Stimulated activated CD8-positive, alpha-beta memory T cell treated with anti-CD3 and anti-CD28 coated beads, Interleukin-7, amount 100 ng/mL, for 4 hours (primary cell): ENCODE data around the gene IL27RA.

Source experiments
- DNase-seq, 2 donors: peaks; one replicate each; pipeline ENCODE4 v3.0.0-alpha.2; 2020; ENCODE audit warnings: low read depth in 2 of 2

Gene IL27RA

DNA sequence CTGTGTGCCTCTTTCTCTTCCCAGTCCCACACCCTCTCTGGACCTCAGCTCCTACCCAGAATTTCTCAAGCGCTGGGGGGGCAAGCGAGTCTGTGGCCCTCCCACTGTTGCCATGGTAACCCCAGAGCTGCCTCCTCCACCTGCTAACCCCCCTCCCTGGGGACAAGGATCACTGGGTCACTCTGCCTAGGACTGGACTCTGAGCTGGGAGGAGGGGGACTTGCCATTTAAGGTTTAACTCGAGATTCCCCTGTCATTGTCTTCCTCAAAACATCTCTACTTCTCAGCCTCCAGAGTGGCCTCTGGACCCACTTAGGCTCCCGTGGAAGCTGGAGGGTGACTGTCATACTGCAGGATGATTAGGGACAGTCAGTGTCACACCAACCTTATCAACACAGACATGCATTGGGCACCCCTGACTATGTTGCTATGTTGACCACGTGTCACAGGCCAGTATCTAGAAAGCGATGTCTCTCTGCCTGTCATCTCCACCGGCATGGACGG is 28.1 kb downstream of the IL27RA start:
- DNase-seq = no peak

DNA sequence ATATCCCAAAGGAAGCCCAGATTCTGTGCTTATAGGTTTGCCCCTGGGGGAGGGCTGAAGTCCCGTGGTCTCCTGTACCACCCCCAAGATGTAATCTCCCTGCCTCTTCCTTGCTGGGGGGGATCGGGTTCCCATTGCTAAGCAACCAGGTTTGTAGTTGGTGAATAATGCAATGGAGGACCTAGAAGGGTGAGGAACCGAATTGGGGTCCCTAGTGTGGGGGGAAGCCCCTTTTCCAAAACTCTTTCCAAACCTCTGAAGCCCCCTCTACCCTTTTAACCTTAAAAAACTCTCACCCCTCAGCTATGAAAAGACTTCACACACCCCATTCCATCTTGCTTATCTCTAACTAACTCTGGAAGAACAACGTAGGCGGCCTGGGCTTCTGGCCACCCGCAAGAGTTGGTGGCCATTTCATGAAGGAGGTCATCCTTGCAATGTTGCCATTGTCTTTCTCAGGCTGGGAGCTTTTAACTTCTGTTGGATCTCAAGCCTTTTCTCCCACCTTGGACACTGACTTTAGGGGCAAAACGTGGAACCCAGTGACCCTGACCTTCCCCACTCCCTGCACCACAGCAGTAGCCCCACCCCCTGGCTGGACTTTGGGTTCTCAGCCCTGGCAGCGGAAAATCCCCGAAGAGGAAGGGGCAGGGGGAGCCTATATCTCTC is 29.7 kb downstream of the IL27RA start:
- no peak for DNase-seq

DNA sequence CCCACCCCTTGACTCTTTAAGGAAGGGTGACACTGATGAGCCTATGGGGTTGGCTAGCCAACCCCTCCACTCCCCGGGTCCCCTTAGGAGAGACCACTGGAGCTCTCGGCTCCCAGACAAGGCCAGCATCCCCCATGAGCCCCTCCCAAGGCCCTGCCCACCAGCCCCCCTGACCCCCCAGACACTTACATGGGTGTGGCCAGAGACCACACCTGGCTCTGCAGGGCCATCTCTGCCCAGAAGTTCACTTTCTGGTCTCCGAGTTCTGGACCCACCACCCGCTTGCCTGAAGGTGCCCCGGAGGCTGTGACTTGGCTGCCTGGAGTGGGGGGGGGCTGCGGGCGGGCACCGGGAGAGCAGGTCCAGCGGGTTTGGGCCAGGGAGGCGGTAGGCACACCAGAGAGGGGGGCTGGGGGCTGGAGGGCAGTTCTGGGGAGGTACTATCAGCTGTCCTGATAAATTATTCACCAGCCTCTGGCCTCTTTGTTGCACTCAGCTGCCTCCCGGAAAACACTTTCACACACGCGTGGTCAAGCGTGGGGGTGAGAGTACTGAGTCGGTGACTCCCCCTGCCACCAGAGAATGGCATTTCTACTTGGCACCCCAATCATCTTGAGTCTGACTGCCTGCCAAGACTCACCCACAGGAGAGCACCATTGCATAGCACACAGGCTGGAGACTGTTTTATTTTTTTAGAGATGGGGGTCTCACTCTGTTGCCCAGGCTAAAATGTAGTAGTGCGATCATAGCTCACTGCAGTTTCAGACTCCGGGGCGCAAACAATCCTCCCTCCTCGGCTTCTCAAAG is 30.4 kb downstream of the IL27RA start, which contains the start of gene PALM3:
Gene PALM3 (minus strand): TSS at position 326 of the 807 bp plus-strand sequence. CDS start 96 bp downstream, at position 230.
- no peak for DNase-seq

DNA sequence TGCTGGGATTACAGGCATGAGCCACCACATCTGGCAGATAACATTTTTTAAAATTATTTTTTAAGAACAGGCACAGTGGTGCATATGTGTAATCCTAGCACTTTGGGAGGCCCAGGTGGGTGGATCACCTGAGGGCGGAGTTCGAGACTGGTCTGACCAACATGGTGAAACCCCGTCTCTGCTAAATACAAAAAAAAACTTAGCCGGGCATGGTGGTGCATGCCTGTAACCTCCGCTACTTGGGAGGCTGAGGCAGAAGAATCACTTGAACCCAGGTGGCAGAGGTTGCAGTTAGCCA is 30.9 kb downstream of the IL27RA start:
- no peak for DNase-seq

DNA sequence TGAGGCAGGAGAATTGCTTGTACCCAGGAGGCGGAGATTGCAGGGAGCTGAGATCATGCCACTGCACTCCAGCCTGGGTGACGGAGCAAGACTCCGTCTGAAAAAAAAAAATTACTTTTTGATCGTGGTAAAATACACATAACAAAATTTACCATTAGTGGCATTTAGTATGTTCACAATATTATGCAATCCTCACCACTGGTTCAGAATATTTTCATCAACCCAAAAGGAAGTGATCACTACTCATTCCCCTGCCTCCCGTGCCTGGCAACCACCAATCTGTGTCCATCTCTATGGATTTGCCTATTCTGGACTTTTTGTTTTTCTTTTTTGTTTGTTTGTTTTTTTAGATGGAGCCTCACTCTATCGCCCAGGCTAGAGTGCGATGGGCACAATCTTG is 31.5 kb downstream of the IL27RA start:
- DNase-seq = no peak

DNA sequence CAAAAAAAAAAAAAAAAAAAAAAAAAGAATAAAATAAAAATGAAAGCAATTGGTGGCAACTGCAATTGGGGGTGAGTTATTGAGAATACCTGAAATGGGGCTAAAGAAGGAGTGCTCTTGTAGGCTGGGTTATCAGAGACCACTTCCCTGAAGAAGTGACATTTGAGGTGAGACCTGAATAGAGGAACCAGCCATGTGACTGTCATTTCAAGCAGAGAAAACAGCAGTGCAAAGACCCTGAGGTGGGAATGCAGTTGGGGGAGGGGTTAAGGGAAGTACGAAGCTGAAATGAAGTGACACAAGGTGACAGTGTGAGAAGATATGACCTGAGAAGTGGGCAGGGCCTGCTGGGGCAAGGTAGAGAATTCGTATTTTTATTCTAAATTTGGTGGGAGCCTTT is 34.6 kb downstream of the IL27RA start:
- no peak for DNase-seq

DNA sequence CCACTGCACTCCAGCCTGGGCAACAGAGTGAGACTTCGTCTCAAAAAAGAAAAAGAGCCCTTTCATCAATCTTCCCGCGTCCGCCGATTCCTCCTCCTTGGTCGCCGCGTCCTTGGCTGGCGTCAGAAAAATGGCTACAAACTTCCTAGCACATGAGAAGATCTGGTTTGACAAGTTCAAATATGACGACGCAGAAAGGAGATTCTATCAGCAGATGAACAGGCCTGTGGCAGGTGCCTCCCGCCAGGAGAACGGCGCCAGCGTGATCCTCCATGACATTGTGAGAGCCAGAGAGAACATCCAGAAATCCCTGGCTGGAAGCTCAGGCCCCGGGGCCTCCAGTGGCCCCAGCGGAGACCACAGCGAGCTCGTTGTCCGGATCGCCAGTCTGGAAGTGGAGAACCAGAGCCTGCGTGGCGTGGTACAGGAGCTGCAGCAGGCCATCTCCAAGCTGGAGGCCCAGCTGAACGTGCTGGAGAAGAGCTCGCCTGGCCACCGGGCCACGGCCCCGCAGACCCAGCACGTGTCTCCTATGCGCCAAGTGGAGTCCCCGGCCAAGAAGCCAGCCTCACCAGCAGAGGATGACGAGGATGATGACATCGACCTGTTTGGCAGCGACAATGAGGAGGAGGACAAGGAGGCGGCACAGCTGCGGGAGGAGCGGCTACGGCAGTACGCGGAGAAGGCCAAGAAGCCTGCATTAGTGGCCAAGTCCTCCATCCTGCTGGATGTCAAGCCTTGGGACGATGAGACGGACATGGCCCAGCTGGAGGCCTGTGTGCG is 38.9 kb downstream of the IL27RA start:
- no peak for DNase-seq

DNA sequence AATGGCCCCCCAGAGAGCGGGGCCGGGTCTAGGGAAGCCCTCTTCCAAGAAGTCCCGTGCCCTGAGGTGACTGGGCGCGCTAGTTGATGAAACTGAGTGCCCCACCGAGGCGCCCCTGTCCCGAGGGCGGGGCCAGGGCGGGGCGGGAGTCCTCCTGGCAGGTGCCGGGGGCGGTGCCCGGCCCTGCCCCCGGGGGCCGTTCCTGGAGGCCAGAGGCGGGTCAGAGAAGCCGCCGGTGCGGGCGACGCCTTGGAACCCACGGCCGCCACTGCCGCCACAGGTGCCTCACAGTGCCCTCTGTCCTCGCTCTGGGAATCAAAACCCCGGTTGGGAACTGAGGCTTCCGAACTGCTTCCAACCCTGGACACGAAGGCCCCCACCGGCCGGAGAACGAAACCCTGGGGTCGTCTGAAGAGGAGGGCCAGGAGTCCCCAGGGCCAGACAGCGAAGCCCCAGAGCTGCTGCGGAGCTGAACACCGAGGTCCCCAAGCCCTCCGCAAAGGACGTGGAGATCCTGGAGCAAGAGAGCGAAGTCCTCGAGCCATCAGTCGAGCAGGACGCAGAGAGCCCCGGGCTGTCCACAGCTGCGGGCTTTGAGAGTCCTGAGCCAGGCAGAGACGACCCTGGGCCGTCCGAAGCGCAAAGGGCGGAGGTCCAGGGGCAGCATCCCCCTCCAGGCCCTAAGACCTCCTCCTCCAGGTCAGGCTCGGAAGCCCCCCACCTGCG is 41.1 kb downstream of the IL27RA start, which contains the start of gene MISP3:
Gene MISP3 (plus strand): TSS at position 252 of the 726 bp plus-strand sequence. CDS start 524 bp downstream, outside the sequence.
- peak in 1 of 2 donors; percentile 21 for DNase-seq

DNA sequence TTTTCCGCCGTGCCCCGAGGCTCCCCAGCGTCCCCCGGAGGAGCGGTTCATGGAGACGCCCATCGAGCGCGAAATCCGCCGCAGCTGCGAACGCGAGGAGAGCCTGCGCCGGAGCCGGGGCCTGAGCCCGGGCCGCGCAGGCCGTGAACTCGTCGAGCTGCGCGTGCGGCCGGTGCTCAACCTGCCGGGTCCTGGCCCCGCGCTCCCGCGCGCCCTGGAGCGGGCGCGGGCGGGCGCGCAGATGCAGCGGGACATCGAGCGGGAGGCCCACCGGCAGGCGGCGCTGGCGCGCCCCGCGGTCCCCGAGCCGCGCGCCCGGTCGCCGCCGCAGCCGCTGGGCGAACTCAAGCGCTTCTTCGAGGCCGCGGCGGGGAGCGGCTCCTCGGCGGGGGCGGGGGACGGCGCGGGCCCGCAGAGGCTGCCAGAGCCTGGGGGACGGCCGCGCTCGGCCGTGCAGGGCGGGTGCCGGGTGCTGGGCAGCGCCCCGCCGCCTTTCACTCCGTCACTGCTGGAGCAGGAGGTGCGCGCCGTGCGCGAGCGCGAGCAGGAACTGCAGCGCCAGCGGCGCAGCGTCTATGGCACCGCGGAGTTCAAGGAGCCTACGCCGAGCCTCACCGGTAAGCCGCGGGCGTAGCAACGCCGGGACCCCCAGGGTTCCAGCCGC is 41.8 kb downstream of the IL27RA start:
- DNase-seq = peak in 1 of 2 donors; percentile 69

DNA sequence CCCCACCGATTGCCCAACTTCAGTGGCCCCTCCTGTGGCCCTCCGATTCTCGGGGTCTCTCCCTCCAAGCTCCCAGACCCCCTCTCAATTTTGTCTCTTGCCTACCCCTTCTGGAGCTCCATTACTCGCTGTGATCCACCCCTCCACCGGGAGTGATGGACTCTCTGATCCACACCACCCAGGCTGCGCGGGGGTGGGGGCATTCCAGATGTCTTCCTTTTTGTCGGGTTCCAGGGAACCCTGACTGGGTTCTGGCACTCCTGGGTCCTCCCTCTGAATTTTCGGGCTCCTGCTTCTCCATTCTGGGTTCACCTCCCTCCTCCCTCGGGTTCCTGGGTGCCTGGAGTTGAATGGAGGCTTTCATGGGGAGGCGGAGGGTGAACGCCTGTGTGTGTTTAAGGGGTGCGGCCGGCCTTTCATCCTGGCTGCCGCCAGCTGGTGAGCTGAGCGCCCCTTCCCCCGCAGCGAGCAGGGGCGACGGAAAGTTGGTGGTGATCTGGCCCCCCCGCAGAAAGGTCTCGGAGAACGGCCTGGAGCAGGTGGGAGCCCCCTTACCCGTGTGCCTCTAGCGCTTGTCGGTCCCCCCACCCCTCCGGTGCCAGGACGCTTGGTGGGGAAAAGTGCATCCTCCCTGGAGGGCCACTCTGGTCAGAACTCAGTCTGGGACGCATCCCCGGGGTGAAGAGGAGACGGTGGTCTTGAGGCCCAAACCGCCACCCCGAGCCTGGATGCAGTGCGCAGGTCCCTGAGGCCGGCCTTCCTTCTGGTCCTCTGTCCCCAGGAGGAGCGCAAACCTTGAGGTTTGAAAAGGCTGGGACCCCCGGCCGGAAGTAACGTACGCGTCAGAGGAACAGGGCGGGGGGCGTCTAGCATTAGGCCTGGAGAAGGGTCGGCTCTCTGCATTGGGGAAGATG is 42.6 kb downstream of the IL27RA start:
- DNase-seq = no peak

DNA sequence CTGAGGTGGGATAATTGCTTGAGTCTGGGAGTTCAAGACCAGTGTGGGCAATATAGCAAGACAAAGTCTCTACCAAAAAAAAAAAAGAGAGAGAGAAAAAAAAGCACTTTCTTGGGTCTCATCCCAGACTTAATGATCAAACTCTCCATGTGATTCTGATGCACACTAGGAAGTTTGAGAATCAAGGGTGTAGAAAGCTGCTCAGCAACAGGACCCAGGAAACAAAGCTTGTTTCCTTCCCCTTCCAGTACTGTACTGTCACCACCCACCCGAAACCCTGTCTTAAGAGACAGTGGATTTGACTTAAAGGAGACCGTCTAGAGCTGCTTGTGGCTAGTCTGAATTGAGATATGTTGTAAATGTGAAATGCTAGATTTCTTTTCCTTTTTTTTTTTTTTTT is 46.8 kb downstream of the IL27RA start:
- DNase-seq = no peak

DNA sequence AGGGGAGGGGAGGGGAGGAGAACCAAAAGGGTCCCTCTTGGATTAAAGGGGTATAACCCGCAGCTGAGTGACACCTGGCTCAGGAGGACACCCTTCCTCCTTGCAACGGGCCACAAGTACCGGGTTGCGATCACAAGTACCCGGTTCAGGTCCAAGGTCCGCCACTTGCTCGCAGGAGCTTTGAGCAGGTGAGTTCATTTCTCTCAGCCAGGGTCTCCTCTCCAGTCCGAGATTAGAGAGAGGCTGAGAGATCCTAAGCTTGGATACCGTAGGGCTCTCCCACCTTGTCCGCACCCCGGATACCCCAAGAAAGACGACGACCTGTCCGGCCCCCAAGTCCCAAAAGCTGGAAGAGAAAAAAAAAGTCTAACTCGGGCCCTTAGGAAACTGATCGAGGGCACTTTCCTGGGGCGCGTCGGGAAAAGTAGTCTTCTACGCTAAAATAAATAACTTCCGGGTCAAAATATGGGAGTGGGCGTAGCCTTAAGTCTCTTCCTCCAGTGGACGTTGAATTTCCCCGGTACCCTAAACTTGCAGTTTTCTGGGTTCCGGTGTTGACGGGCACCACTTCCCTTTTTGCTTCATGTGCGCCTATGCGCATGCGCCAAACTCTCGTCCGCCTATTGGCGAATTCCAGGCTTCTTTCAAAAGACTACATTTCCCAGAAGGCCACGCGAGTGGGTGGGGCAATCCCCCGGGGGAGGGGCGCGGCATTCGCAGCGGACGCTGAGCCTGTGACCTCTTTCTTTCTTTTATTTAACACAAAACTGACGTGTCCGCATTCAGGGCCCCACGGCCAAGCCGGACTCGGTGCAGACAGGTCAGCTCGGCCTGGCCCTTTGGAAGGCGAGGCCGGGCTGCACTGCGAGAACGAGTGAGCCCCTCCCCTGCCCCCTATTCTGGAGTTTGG is 49.6 kb downstream of the IL27RA start:
- peak; percentile 97 to 100 for DNase-seq

DNA sequence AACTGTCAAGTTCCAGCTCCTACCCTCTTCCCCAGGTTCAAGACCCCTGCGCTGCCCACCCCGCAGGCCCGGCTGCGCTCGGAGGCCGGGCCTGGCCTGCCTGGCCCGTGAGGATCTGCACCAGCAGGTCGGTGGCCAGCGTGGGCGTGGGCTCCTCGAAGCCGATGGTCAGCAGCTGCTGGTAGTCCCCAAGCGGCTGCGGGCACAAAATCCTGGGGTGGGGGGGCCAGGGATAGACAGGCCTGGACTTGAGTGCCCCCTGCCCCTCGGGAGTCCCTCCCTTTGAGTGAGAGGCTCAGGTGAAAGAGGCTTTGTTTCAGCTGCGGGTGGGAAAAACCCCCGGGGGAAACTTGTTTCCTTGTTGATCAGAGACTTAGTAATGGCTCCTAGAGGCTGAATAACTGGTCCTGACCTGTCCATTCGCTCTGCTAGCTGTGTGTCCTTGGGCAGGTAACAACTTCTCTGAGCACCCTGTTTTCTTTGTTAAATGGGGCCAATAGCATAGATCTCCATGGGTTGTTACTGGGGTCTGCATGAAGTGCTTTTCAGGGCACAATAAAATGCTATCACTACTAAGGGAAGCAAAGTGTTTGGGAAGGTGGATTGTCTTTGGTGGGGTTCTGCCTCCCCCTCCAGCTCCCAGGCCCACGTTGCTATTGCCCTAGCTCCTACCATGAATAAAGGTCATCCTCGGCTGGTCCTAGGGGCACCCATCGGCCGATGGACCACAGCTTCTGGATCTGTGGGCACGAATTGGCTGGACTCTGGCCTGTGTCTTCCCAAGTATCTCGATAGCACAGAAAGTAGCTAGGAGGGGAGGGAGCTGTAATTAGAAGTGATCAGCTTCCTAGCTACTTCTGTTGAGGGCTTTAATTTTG is 50.5 kb downstream of the IL27RA start:
- no peak for DNase-seq

DNA sequence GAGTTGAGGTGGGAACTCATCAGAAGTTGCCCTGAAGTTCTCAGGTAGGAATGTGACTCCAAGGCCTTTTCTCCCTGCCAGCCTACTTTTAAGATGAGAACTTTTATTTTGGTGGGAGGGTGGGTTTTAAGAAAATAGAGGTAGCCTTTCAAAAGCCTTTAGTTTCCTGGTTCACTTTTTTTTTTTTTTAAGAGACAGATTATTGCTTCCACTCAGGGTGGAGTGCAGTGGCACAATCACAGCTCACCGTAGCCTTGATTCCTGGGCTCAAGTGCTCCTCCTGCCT is 51.1 kb downstream of the IL27RA start:
- DNase-seq = no peak

DNA sequence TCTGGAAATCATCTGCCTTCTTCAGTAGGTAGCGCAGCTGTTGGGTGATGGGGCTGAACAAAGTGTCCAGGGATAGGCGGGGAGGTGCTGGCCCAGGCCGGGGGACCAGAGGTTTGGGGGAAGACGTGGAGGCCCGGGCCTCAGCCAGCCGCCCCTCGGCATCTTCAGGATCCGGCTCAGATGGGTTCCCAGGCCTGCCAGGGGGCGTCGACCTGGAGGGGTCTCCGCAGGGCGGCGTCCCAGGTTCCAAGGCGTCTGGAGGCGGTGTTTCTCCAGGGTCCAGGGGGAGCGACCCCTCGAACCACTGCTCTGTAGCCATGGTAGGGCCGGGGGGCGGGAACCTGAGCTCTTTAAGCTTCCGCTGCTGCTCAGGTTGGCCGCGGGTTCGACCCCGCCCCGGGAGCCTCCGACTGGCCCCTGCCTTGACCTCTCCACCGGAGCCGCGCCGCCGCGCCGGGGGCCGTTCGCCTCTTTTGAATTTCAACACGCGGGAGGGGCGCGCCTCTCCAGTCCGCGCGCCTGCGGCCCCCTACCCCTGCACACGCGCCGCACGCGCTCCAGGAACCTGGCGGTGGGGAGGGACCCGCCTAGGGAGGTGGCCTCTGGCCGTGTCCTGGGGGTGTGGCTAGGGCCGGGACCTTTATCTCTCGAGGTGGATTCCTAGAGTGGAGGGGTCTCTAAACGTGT is 53.9 kb downstream of the IL27RA start, which contains the start of gene C19orf67:
Gene C19orf67 (minus strand): TSS at position 475 of the 687 bp plus-strand sequence. CDS start 156 bp downstream, at position 319.
- DNase-seq = no peak

DNA sequence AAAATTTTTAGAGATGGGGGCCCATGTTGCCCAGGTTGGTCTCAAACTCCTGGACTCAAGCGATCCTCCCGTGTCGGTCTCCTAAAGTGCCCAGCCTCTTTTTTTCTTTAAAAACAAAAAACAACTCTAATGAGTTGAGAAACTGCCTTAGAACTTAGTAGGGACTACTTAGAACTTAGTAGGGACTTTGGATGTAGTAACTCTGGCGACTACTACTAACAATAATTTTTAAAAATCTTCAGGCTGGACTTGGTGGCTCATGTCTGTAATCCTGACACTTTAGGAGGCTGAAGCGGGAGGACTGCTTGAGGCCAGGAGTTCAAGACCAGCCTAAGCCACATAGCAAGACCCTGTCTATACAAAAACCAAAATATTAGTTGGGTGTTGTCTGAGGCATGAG is 54.5 kb downstream of the IL27RA start:
- no peak for DNase-seq

DNA sequence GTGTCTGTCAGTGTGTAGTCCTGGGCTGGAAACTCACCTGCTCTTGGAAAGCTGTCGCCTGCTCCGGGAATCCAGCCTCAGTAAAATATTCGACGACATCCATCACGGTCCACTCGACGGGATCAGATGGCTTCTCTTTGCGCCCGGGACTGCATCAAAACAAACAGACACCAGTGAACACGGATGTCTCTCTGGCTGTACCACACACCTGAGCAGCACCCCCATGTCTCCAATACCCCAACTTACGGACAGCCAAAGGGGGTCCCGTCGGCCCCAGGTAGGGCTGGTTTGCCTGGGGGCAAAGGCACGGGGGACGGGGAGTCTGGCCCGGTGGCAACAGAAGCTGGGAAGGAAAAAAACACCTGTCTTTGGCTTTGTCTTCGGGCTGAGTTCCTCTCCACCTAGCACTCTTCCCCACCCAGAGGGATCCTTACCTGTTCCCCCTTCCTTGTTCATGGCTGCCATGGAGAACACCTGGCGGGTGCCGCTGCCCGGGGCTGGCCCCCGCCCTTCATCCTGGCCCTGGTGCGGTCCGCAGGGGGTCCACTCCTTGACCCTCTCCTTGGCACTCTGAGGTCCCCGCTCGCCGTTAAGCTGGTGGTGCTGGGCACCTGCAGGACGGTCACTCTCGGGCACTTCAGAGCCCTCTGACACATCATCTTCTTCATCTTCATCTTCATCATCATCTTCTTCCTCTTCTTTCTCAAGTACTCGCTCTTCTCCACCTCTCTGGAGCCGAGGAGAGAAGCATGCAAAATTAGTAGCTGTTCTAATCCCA is 57.3 kb downstream of the IL27RA start:
- DNase-seq = no peak
